B cell (primary cell): ENCODE data around the gene PCDH9.

Experiments used
- EZH2 ChIP-seq: IDR thresholded peaks from 2 replicates; pipeline ENCODE4 v1.6.1; 2012; ENCODE audit warnings: borderline replicate concordance, low read depth, mild to moderate bottlenecking, moderate library complexity, low read length; ENCODE audit not compliant: insufficient read depth, poor library complexity, severe bottlenecking
- TF ChIP-seq, protein P1 (sequence below): fragments of 200-600 bp; IDR thresholded peaks from one replicate; pipeline ENCODE4 v1.8.0; 2022; ENCODE audit warnings: antibody characterized with exemption, mild to moderate bottlenecking

DNA sequence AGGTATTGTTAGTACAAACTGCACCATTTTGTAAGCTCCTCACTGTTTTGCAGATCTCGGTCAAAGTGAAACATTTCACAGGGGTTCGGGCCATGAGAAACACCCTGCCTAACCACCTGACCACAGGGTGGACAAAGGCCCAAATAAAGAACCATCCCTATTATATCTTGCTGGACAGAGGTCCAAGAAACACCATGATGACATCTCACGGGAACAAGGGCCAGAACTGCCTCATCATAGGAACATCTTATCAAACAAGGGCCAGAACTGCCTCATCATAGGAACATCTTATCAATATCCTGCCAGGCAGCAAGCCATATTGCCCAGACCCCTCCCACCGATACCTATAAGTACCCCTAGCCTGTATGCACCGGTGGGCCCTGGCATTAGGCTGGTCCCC lies 99.7 kb downstream of the PCDH9 start:
- TF ChIP-seq EZH2 = no peak
- TF ChIP-seq, protein P1, sequence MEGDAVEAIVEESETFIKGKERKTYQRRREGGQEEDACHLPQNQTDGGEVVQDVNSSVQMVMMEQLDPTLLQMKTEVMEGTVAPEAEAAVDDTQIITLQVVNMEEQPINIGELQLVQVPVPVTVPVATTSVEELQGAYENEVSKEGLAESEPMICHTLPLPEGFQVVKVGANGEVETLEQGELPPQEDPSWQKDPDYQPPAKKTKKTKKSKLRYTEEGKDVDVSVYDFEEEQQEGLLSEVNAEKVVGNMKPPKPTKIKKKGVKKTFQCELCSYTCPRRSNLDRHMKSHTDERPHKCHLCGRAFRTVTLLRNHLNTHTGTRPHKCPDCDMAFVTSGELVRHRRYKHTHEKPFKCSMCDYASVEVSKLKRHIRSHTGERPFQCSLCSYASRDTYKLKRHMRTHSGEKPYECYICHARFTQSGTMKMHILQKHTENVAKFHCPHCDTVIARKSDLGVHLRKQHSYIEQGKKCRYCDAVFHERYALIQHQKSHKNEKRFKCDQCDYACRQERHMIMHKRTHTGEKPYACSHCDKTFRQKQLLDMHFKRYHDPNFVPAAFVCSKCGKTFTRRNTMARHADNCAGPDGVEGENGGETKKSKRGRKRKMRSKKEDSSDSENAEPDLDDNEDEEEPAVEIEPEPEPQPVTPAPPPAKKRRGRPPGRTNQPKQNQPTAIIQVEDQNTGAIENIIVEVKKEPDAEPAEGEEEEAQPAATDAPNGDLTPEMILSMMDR = no peak
